LNCaP clone FGC (cell line): ENCODE measurements around the gene LITAFD.

Experiments
- DNase-seq: peaks from one replicate; pipeline ENCODE4 v3.0.0-alpha.2; 2011; ENCODE audit warnings: low read depth
- H3K4me3 ChIP-seq: 2 replicates; pipeline ENCODE4 v1.5.1; 2011; ENCODE audit warnings: mild to moderate bottlenecking, low read depth, low read length, control low read depth
- CTCF ChIP-seq: IDR thresholded peaks from 2 replicates; pipeline ENCODE4 v1.5.1; 2012; ENCODE audit warnings: mild to moderate bottlenecking; ENCODE audit not compliant: control insufficient read depth, insufficient read depth; ENCODE audit errors: extremely low read depth

The LITAFD gene

GRCh38 chr16:8919089-8919933, 37.2 kb downstream of the LITAFD start:
- DNase-seq: no peak
- H3K4me3 ChIP-seq: no peak overlapping the region
- no peak for TF ChIP-seq CTCF

GRCh38 chr16:8919934-8920462, 37.8 kb downstream of the LITAFD start:
- no peak for DNase-seq
- TF ChIP-seq CTCF: no peak
- H3K4me3 ChIP-seq: no peak overlapping the region

GRCh38 chr16:8920645-8921346, 38.6 kb downstream of the LITAFD start:
- no peak for DNase-seq
- no peak overlapping the region for H3K4me3 ChIP-seq
- no peak for TF ChIP-seq CTCF

GRCh38 chr16:8921347-8921984, 39.3 kb downstream of the LITAFD start:
- TF ChIP-seq CTCF: no peak
- H3K4me3 ChIP-seq: no peak overlapping the region
- DNase-seq: no peak

GRCh38 chr16:8923199-8923598, 41.0 kb downstream of the LITAFD start:
- no peak overlapping the region for H3K4me3 ChIP-seq
- TF ChIP-seq CTCF: no peak
- DNase-seq: no peak

GRCh38 chr16:8924214-8924613, 42.1 kb downstream of the LITAFD start:
- no peak for TF ChIP-seq CTCF
- no peak for DNase-seq

More at GRCh38 chr16:8924214-8924613, 42.1 kb downstream of the LITAFD start:
- no peak overlapping the region for H3K4me3 ChIP-seq
